HG02943 (cell line): ENCODE measurements around the gene SMPX.
"Not testable (repeated sequence)": the region's sequence is repeated elsewhere in the genome, so short reads cannot be mapped to it uniquely, and the experiment has no call there.

Experiments used
- ATAC-seq: cut with Tn5 transposase; IDR thresholded peaks from one replicate; pipeline ENCODE4 v1.9.1; 2021; ENCODE audit warnings: mild to moderate bottlenecking, low read depth, moderate library complexity; ENCODE audit not compliant: unreplicated experiment

SMPX gene

GRCh38 chrX:21757960-21758359 lies at the start of gene SMPX:
Gene SMPX (minus strand): TSS chrX:21758116. CDS start chrX:21754290, 3,826 bp downstream.
- ATAC-seq = no peak

- ATAC-seq = no peak
Observed at GRCh38 chrX:21806691-21807090, 48.8 kb upstream of the SMPX start.

- no peak for ATAC-seq
Observed at GRCh38 chrX:21802839-21803238, 44.9 kb upstream of the SMPX start.

- ATAC-seq = no peak
Observed at GRCh38 chrX:21802054-21802670, 44.2 kb upstream of the SMPX start.

DNA sequence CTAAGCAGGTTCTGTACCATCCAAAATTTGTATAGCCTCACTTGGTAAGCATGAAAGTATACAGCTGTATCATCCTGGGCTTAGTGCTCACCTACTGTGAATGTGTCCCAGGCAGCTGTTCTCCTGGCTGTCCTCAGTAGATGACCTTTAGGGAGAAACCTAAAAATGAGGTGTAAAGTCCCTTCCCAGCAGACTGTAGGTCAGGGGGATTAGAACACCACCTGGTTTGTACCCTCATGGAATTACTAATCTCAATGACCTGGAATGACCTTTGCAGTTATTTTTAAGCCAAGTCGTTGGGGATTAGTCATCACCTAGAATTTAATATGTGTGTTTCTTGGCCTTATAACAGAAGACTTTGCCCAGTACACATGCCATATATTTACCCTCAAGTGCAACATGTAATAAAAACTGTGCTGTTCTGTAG lies 42.4 kb upstream of the SMPX start:
- ATAC-seq = no peak

DNA sequence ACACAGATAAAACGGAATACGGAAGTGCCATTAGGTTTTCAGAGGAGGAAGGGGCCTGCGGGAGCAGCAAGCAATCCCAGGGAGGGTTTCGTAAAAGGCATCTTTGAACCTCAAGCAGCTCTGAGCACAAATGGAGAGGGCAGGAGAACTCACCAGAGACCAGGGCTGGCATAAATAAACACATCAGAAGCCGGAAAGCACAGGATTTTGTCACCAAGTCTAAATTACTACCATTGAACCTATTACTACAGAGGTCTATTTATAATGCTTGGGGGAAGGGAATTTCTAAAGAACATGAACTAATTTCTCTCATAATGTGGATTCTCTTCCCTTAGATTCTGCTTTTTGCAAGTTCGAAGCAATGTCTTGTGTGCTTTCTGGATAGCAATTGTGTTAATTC lies 41.9 kb upstream of the SMPX start:
- ATAC-seq = no peak

DNA sequence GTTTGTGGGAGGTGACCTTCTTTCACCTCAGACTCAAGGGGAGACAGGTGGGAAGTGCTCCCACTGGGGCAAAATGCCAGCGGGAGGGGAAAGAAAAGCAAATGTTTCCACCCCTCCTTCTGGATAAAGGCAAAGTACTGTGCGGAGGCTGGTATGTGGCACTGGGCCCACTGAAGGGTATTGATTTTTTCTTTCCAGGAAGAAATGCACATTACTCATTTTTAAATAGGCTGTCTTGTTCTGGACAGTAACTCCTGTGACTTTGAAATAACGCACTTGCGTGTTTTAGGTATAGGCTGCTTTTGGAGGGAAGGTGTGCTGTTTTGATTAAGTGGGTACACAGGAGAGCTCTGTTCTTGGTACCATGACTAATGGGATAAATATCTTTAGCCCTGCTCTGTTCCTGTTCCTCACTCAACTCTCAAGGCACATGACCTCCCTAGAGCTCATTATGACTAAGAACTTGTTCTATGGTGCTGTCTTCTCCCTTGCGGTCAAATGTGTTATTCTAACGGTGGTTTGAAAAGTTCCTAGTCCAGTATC lies 40.8 kb upstream of the SMPX start:
- no peak for ATAC-seq

DNA sequence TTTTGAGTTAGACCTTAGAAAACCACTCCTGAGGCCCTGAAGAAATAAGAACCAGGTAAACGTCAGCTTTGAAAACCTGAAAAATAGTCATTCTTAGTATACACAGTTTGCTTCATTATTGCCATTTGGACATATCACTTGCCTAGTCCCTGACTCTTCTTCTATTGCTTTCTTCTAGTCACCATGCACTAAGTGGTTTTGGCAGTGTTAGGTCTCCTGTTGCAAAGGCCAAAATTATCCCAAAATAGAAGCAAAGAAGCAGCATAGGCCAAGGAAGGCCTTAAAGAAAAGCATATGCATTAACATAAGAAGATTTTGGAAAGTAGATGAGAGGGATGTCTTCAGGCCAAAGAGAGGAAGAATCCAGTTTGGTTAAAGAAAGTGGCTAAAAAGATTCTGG lies 24.1 kb upstream of the SMPX start:
- ATAC-seq = no peak

GRCh38 chrX:21781525-21781924 lies 23.6 kb upstream of the SMPX start:
- peak; percentile 73 for ATAC-seq

GRCh38 chrX:21779095-21779494 lies 21.2 kb upstream of the SMPX start:
- ATAC-seq = no peak

DNA sequence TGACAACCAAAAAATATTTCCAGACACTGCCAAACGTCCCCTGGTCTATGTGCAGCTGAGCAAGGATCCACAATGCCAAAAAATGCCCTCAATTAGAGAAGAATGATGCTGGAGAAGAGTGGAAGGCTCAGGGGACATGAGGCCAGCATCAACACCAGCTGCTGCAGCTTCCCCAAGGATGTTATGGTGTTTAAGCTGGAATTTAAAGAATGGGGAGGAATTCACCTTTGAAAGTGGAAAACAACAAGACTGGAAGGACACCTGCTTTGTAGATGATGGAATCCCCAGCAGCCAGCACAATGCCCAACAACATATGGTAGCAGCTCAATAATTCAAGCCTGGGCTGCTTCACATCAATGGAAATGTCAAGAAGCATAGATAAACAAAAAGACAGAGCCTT lies 20.3 kb upstream of the SMPX start:
- no peak for ATAC-seq

- not testable (repeated sequence) for ATAC-seq
Observed at GRCh38 chrX:21775128-21775527, 17.2 kb upstream of the SMPX start.

GRCh38 chrX:21773036-21773435 lies 15.1 kb upstream of the SMPX start:
- ATAC-seq = not testable (repeated sequence)

DNA sequence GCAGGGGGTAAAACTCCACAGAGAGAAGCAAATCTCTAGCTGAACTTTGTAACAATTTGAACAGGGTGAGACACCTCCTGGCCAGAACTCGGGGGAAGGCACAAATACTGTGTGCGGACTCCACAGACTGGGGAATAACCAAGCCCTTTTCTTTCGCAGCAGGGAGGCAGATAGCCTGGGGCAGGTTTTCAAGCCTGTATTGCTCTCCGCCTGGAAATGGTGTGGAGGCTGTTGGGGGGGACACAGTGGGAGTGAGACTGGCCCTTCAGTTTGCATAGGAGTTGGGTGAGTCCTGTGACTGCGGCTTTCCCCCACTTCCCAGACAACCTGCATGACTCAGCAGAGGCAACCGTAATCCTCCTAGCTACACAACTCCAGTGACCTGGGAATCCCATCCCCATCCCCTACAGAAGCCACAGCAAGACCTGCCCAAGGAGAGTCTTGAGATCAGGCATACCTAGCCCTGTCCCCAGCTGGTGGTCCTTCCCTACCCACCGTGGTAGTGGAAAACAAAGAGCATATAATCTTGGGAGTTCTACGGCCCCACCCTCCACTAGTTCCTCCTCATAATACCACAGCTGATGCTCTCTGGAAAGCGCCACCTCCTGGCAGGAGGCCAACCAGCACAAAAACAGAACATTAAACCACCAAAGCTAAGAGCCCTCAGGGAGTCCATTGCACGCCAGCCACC lies 12.9 kb upstream of the SMPX start:
- no peak for ATAC-seq

DNA sequence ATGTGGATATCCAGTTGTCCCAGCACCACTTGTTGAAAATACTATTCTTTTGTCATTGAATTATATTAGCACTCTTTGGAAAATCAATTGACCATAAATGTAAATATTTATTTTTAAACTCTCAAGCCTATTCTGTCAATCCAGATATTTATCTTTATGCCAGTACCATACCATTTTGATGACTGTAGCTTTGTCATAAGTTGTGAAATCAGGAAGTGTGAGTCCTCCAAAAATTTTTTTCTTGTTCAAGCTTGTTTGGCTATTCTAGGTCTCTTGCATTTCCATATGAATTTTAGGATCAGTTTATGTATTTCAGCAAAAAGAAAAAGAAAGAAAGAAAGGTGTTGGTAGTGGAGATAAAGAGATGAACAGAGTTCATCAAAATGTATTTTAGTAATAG lies 8.2 kb upstream of the SMPX start:
- ATAC-seq = no peak

DNA sequence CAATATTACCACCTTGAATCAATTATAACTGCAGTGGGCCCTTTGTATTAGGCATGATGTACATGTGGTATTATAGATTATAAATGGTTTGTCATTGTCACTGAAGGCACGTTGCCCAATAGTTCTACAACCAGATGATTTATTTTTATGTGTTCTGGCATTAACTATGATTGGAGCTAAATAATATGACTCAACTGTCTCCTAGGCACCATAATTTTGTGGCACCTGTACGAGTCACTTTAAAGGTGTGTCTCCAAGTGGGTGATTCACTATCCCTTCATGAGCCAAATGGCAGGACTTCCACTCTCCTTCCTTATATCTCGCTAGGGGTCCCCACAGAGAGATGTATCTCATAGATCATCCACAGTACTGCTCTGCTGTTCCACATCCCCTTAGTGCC lies 6.1 kb upstream of the SMPX start:
- no peak for ATAC-seq

DNA sequence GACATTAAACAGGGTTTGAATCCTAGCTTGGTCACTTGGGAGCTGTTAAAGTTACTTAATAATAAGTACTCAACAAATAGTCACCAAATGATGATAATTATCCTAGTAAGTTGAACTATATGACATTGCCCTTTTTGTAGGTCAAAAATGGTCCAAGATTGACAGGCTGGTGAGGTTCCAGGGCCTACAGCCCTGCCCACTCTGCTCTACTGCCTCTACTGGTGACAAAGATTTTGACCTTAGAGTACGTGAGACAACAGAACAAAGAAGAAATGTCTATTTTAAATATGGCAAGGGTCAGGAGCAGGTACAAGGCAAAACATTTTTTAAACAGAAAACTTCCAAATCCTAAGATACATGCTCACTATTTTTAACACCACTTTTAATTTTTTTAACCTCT lies 572 bp upstream of the SMPX start:
- no peak for ATAC-seq

DNA sequence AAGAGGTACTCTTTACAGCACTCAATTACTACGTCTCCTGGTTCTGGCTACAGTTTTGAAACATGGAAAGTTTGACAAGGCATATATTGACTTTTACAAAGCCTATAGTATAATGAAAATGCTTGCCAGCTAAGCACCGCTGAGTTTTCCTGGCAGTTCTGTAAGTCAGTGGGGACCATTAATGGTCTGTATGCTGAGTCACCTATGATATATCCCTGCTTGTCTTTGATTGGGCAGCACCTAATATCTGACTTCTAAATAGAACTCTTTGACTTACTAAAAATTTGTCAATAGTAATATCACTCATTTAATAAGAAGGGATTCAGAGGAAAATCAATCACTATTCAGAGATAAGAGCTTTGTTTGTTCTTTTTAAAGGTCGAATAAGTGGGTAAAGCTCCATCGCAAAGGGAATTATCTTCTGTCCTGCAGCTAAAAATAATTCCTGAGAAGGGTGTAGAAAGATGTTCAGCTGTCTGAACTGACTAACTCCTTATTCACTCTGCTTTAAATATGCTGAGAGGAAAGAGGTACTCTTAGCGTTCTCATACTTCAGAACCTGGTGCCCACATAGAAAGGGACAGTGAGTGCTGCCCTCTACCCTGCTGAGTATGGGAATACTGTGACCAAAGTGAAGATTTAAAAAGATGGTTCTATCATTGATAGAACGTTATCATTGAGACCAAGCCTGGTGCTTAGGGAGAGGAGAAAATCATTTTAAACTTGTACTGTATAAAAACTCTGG lies 959 bp downstream of the SMPX start:
- ATAC-seq = no peak

DNA sequence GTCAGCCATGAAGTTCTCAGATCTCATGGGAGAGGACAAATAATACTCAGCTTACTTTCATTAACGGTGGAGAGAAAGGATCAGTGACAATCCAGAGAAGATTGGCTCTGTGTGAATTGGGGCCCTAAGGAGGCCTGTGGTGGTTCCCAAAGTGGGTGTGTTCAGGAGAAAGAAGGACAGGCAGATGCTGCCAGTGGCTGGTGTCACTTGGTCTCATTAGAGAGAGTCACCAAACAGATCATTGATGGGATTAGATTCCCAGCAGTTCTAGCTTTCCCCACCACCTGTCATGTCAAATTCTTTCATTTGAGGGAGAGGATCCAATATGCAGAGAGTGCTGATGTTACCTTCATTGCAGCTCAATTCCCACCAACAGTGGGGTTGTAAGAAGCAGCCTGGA lies 8.0 kb downstream of the SMPX start:
- no peak for ATAC-seq

- ATAC-seq = no peak
Observed at GRCh38 chrX:21748235-21748634, 9.7 kb downstream of the SMPX start.

DNA sequence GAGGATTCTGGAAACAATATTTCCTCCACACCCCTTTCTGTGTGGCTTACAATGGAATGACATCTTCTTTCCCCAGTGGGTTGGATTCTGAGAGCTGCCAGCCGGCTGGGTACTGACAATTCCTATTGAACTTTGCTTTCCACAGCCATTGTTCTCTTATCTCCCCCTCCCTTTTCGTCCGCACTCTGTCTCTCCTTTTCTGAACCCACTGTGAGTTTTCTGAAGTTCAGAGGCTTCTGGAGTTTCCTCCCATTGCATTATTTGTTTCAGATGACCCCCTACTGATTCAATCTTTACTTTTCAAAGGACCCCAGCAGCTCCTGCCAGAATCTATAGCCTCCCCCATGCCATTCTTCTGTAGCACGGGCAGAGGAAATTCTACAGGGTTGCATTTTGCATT lies 10.4 kb downstream of the SMPX start:
- no peak for ATAC-seq
